ENCODE data around the gene CELSR2. TPM values are rescaled to one million over a fixed set of nuclear protein-coding genes. Genes with fewer than 3 reads are reported as not detected.

The CELSR2 gene
- total RNA-seq, 1 experiment from 2014 or later = 3.5 TPM

DNA sequence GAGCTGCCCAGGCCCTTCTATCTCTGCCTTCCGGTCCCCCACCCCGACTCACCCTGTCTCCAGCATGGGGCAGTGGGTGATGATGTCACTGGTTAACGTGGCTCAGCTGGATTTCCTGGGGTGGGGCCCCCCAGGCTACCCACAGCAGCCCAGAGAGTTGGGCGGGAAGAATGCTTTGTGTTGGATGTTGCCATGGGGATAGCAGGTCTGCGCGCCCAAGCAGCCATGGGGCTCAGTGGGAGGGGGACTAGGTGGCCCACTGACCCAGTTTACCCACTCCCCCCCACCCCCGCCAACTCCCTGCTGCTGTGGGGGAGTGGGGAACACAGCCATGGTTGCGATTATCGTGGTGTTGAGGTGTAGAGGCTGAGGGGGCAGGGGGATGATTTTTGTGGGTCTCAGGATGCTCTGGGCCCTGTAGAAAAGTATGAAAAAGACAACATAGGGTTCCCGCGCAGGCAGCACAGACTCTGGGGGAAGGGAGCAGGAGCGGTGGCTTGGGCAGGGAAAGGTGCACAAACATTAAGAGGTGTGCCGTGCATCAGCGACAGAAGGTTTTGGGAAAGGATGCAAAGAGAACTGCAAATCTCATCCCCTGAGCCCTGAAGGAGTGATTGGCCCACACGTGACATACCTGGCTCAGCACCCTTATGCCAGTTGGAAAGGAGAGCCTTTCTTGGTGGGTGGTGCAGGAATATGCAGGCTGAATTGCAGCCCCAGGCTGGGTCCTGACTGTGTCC is 8.5 kb downstream of the CELSR2 start:
- no peak for DNase-seq (ENCODE audit: low read depth, low spot score)
- in situ Hi-C loops (cut with HindIII; ENCODE audit: low pct_unique_long_range_greater_than_20kb, low sequenced_read_pairs) = no loop called here

DNA sequence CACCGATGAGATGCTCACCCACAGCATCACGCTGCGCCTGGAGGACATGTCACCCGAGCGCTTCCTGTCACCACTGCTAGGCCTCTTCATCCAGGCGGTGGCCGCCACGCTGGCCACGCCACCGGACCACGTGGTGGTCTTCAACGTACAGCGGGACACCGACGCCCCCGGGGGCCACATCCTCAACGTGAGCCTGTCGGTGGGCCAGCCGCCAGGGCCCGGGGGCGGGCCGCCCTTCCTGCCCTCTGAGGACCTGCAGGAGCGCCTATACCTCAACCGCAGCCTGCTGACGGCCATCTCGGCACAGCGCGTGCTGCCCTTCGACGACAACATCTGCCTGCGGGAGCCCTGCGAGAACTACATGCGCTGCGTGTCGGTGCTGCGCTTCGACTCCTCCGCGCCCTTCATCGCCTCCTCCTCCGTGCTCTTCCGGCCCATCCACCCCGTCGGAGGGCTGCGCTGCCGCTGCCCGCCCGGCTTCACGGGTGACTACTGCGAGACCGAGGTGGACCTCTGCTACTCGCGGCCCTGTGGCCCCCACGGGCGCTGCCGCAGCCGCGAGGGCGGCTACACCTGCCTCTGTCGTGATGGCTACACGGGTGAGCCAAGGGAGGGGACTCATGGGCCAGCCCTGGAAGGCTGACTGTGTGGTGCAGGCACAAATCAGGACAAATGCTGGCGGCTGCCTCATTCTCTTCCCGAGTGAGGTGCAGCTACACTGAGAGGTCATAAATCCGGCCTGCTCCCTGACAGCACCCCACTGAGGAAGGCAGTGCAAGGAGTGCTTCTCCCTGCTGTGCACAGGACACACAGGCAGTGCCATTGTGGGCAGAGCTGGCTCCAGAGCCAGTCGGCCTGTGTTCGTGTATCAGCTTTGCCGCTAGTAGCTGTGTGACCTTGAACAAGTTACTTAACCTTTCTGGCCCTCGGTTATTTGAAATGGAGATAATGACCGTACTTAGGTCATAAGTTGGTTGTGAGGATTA is 9.4 kb downstream of the CELSR2 start:
- in situ Hi-C loops (cut with HindIII; ENCODE audit: low pct_unique_long_range_greater_than_20kb, low sequenced_read_pairs) = no loop called here
- DNase-seq (ENCODE audit: low read depth, low spot score) = no peak

DNA sequence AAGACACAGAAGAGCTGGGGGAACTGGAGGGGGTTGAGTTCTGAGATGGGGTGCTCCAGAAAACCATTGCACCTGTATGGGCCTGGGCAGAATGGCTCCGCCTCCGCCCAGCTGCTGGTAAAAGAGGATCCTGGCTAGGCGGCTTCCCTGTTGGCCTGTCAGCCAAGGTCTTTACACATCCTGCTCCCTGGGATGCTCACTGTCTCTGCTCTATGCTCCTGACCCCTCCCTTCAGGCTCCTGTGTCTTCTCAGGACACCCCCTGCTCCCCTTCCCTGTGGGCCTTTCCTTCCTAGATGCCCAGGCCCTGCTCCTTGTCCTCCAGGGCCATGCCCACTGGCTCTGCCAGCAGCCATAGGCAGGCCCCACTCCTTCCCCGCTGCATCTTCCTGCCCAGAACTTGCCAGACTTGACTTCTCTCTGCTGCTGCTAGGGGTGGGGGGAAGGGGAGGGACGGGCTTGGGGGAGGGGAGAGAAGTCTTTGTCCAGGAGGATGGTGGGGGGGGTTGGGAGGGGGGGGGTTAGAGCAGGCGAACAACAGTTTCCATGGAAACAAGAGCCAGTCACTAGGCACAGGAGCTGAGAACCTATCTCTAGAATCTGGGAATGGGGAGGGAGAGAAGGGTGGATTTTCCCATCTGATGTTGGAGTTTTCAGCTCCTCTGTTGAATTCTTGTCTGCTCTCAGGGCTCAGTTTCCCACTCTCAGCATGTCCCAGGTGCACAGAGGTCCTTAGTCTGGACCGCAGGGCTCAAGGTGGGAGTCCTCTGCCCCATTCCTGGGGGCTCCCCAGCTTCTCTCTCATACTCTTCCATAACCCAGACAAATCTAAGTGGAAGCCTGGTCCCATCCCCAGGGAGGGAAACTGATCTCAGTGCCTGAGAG is 10.6 kb downstream of the CELSR2 start:
- no peak for DNase-seq (ENCODE audit: low read depth, low spot score)
- in situ Hi-C loops (cut with HindIII; ENCODE audit: low pct_unique_long_range_greater_than_20kb, low sequenced_read_pairs) = no loop called here

DNA sequence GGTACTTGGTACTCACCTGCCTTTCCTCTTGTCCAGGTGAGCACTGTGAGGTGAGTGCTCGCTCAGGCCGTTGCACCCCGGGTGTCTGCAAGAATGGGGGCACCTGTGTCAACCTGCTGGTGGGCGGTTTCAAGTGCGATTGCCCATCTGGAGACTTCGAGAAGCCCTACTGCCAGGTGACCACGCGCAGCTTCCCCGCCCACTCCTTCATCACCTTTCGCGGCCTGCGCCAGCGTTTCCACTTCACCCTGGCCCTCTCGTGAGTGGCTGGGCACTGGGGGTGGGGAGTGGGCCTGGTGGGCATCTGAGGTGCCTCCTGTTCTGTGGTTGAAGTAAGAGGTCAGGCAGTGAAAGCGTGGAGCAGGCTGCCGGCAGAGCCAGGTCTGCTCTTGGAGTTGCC is 11.7 kb downstream of the CELSR2 start:
- no peak for DNase-seq (ENCODE audit: low read depth, low spot score)
- in situ Hi-C loops (cut with HindIII; ENCODE audit: low pct_unique_long_range_greater_than_20kb, low sequenced_read_pairs) = no loop called here

DNA sequence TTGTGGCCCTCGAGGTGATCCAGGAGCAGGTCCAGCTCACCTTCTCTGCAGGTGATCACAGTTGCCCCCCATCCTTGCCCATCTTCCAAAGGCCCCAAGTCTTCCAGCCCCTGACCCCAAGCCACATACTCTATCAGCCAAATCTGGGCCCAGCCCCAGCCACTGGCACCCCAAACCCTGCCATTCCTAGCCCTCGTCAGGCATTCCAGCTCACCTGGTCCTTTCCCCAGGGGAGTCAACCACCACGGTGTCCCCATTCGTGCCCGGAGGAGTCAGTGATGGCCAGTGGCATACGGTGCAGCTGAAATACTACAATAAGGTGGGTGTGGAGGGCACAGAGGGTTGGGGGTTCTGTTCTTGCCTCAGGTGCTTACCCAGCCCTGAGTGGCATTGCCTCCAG is 12.2 kb downstream of the CELSR2 start:
- in situ Hi-C loops (cut with HindIII; ENCODE audit: low pct_unique_long_range_greater_than_20kb, low sequenced_read_pairs) = no loop called here
- DNase-seq (ENCODE audit: low read depth, low spot score) = no peak

DNA sequence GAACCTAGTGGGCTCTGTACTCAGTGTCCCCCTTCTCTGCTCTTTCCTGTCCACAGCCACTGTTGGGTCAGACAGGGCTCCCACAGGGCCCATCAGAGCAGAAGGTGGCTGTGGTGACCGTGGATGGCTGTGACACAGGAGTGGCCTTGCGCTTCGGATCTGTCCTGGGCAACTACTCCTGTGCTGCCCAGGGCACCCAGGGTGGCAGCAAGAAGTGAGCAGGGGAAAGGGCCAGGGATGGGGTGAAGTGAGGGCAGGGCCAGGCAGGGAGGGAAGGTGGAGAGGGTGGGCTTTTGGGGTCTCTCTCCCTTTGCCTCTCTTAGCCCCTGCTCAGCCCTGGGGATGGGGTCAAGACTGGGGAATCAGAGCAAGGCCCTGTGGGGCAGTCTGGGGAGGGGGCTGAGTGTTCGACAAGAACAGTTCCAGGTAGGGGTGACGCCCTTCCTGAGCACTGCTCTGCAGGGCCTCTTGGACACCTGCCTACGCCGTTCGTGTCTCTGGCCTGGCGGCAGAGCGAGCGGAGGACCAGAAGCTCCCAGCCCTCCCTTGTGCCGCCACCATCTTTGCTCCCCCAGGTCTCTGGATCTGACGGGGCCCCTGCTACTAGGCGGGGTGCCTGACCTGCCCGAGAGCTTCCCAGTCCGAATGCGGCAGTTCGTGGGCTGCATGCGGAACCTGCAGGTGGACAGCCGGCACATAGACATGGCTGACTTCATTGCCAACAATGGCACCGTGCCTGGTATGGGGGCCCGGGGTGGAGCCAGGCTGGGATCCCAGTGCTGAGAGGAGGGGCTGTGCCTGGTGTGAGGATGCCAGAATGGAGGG is 13.1 kb downstream of the CELSR2 start:
- in situ Hi-C loops (cut with HindIII; ENCODE audit: low pct_unique_long_range_greater_than_20kb, low sequenced_read_pairs) = no loop called here
- DNase-seq (ENCODE audit: low read depth, low spot score) = no peak

DNA sequence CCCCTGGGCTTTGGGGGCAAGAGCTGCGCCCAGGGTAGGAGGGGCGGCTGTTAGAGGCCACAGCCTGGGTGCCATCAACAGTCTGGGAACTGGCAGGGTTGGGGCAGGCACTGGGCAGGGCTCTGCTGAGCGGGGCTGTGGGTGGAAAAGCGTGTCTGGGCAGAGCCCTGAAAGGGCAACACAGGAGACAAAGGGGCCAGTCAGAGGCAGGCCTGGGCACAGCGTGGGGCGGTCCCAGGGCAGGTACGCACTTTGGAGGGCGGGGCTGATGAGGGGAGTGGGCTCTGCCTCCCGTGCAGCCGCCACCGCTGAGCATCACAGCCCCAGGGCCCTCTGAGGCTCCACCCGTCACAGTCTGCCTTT is 13.9 kb downstream of the CELSR2 start:
- in situ Hi-C loops (cut with HindIII; ENCODE audit: low pct_unique_long_range_greater_than_20kb, low sequenced_read_pairs) = no loop called here
- DNase-seq (ENCODE audit: low read depth, low spot score) = no peak

DNA sequence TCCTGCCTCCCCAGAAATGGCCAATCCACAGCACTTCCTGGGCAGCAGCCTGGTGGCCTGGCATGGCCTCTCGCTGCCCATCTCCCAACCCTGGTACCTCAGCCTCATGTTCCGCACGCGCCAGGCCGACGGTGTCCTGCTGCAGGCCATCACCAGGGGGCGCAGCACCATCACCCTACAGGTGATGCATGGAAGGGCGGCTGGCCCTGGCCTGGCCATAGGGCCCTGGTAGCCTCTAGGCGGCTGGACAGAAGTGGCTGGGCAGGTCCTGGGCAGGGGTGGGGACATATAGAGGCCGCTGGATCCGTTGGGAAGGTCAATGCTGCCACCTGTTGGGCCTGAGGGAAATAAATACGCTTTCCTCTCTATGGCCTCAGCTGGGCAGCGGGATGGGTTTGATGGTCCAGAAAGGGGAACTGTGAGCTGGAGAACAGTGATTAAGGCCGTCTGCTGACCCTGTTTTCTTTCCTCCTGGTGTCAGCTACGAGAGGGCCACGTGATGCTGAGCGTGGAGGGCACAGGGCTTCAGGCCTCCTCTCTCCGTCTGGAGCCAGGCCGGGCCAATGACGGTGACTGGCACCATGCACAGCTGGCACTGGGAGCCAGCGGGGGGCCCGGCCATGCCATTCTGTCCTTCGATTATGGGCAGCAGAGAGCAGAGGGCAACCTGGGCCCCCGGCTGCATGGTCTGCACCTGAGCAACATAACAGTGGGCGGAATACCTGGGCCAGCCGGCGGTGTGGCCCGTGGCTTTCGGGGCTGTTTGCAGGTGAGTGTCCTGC is 14.4 kb downstream of the CELSR2 start:
- in situ Hi-C loops (cut with HindIII; ENCODE audit: low pct_unique_long_range_greater_than_20kb, low sequenced_read_pairs) = no loop called here
- peak; percentile 90 for DNase-seq (ENCODE audit: low read depth, low spot score)

DNA sequence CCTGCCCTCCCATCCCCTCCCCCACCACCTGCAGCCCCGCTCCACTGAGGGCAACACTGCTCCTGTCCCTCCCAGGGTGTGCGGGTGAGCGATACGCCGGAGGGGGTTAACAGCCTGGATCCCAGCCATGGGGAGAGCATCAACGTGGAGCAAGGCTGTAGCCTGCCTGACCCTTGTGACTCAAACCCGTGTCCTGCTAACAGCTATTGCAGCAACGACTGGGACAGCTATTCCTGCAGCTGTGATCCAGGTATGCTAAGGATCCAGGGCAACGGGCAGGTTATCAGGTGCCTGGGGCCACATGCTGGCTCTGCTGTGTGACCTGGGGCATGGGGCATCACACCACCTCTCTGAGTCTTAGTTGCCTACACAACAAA is 15.0 kb downstream of the CELSR2 start:
- DNase-seq (ENCODE audit: low read depth, low spot score) = no peak
- in situ Hi-C loops (cut with HindIII; ENCODE audit: low pct_unique_long_range_greater_than_20kb, low sequenced_read_pairs) = no loop called here

DNA sequence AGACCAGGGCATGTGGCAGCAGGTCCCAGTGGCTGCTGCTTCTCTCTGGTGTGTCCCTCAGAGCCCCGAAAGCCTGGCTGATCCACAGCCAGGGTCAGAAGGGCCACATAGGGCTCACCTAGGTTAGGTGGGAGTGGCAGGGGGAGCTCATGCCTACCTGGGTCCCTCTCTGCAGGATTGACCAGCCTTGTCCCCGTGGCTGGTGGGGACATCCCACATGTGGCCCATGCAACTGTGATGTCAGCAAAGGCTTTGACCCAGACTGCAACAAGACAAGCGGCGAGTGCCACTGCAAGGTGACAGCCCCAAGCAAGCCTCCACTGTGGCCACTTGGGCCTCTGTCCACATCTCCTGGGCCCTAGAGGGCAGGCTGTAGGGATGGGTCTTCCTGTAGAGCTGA is 15.7 kb downstream of the CELSR2 start:
- DNase-seq (ENCODE audit: low read depth, low spot score) = no peak
- in situ Hi-C loops (cut with HindIII; ENCODE audit: low pct_unique_long_range_greater_than_20kb, low sequenced_read_pairs) = no loop called here

DNA sequence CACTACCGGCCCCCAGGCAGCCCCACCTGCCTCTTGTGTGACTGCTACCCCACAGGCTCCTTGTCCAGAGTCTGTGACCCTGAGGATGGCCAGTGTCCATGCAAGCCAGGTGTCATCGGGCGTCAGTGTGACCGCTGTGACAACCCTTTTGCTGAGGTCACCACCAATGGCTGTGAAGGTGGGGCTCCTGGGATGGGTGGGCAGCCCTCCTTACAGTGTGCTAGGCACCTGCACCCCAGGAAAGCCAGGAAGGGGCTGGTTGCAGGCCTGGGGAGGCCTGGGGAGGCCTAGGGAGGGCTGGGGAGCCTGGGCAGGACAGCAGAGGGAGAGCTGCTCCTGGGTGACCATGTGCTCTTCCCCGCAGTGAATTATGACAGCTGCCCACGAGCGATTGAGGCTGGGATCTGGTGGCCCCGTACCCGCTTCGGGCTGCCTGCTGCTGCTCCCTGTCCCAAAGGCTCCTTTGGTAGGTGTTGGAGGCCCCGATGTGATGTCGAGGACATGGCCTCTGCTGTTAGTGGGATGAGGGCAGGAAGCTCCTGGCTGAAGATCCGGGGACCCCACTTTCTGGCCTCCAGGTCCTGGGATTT is 16.5 kb downstream of the CELSR2 start:
- no peak for DNase-seq (ENCODE audit: low read depth, low spot score)
- in situ Hi-C loops (cut with HindIII; ENCODE audit: low pct_unique_long_range_greater_than_20kb, low sequenced_read_pairs) = no loop called here

DNA sequence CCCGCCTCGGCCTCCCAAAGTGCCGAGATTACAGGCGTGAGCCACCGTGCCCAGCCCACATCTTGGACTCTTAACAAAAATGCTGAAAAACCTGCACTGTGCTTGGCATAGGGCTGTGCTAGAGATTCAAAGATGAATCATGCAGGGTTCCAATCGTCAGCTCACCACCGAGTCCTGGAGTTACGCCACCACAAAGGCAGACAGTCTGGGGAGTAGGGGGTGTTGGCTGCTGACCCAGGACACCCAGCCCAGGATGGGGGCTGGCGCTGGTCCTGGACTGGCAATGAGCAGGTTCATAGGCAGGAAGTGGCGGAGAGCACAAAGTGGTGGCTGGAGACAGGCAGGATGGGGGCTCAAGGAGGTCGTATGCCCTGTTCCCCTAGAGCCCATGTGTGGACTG is 17.6 kb downstream of the CELSR2 start:
- in situ Hi-C loops (cut with HindIII; ENCODE audit: low pct_unique_long_range_greater_than_20kb, low sequenced_read_pairs) = no loop called here
- no peak for DNase-seq (ENCODE audit: low read depth, low spot score)

DNA sequence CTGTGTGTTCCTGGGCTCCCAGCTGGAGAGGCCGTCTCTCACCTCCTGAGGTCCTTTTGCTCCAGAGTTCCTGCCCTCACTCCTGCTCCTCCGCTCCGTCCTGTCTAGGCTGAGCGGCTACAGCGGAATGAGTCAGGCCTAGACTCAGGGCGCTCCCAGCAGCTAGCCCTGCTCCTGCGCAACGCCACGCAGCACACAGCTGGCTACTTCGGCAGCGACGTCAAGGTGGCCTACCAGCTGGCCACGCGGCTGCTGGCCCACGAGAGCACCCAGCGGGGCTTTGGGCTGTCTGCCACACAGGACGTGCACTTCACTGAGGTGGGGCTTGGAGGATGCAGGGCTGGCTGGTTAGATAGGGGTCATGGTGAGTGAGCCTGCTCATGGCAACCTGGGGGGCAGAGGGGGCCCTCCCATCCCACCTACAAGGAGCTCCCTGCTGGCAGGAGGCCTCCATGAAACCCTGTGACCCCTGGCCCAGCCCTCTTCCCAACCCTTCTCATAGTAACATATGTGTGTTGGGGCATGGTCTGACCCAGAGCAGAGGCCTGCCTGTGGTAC is 18.5 kb downstream of the CELSR2 start:
- in situ Hi-C loops (cut with HindIII; ENCODE audit: low pct_unique_long_range_greater_than_20kb, low sequenced_read_pairs) = no loop called here
- no peak for DNase-seq (ENCODE audit: low read depth, low spot score)

DNA sequence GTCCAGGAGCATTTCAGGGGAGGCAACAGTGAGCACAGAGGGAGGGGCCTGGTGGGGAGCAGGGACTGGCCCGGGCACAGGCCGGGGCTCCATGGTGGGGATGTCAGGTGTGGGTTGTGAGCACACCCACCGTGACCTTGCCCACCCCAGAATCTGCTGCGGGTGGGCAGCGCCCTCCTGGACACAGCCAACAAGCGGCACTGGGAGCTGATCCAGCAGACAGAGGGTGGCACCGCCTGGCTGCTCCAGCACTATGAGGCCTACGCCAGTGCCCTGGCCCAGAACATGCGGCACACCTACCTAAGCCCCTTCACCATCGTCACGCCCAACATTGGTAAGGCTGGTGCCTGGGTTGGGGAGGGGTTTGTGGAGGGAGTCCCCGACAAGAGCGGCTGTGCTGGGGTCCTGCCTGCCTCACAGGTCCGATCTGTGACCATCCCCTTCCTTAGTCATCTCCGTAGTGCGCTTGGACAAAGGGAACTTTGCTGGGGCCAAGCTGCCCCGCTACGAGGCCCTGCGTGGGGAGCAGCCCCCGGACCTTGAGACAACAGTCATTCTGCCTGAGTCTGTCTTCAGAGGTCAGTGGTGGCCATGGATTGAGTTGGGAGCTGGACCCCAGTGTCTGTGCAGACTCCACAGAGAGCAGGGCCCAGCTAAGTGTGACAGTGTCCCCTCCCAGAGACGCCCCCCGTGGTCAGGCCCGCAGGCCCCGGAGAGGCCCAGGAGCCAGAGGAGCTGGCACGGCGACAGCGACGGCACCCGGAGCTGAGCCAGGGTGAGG is 19.3 kb downstream of the CELSR2 start:
- in situ Hi-C loops (cut with HindIII; ENCODE audit: low pct_unique_long_range_greater_than_20kb, low sequenced_read_pairs) = no loop called here
- no peak for DNase-seq (ENCODE audit: low read depth, low spot score)

DNA sequence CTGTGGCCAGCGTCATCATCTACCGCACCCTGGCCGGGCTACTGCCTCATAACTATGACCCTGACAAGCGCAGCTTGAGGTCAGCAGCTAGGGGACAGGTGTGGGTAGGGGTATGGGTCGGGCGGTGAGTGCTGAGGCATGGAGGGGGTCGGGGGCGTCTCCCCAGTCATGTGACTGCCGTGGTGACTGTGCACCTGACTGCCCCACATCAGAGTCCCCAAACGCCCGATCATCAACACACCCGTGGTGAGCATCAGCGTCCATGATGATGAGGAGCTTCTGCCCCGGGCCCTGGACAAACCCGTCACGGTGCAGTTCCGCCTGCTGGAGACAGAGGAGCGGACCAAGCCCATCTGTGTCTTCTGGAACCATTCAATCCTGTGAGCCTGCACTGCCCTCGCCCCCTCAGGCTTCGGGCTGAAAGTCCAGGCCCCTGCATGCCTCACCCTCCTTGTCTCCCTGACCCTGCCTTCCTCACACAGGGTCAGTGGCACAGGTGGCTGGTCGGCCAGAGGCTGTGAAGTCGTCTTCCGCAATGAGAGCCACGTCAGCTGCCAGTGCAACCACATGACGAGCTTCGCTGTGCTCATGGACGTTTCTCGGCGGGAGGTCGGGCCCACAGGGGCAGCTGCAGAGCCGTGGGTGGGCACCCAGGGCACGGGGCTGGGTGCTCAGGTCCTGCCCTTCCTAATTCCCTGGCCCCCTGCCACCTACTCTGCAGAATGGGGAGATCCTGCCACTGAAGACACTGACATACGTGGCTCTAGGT is 20.1 kb downstream of the CELSR2 start:
- no peak for DNase-seq (ENCODE audit: low read depth, low spot score)
- in situ Hi-C loops (cut with HindIII; ENCODE audit: low pct_unique_long_range_greater_than_20kb, low sequenced_read_pairs) = no loop called here

Data from SK-MEL-5 (cell line).